ENCODE data around the gene C22orf42. TPM values are rescaled to one million over a fixed set of nuclear protein-coding genes. Genes with fewer than 3 reads are reported as not detected.

C22orf42 gene
- total and polyA plus RNA-seq, 2 donors (not counting 1 experiment from before 2014, with no cell fraction given): not detected

DNA sequence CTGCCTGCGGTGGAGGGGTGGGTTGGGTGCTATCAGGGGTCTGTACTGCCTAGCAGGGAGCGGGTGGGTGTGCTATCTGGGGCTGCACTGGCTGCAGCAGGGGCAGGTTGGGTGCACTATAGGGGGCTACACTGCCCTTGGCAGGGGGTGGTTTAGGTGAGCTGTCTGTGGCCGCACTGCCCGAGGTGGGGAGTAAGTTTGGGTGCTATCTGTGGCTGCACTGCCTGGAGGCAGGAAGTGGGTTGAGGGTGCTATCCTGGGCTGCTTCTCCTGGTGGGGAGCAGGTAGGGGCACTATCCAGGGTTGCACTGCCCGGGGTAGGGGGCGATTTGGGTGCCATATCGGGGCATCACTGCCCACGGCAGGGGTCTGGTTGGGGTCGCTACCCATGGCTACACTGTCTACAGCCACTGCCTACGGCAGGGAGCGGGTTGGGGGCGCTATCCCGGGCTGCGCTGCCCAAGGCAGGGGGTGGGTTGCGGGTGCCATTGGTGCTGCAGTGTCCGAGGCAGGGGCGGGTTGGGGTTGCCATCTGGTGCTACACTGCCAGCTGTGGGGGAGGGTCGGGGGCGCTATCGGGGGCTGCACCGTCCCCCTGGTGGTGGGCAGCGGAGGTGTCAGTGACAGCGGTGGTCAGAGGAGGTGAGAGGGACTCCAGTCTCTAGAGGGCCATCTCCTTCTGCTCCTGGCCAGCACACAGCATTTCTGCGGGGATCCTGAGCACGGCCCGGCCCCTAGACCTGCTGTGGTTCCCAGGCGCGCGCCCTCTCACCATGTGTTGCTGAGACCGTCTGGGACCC is 47.1 kb upstream of the C22orf42 start:
- POLR2A ChIA-PET: no interaction called here

More for the DNA sequence above, 47.1 kb upstream of the C22orf42 start:
- Histone ChIP-seq H3K4me2 (replicated peaks; ENCODE audit: low read depth, low read length, poor library complexity, severe bottlenecking) (no peak overlapping the region), H3K27me3 (replicated peaks in 1 of 4; ENCODE audit: control extremely low read depth in 1 of 4, control insufficient read depth in 3 of 4, insufficient read depth in 4 of 4, low read length in 3 of 4) (peaks cover 0 to 20% (median 5%) of the 10 kb centered on the region in 4 experiments), H3K36me3 (replicated peaks in 1 of 2; ENCODE audit: control extremely low read depth in 1 of 2, control insufficient read depth in 1 of 2, extremely low read depth in 1 of 2, insufficient read depth in 2 of 2, low read length in 1 of 2) (no peaks in the 10 kb centered on the region), H3K9me3 (ENCODE audit: control extremely low read depth in 1 of 3, control insufficient read depth in 2 of 3, insufficient read depth in 1 of 3, low read length in 2 of 3) (peaks cover 0 to 3% (median 0%) of the 10 kb centered on the region in 3 donors), H3K9ac (ENCODE audit: low read length) (no peak overlapping the region), H2AFZ (ENCODE audit: insufficient read depth, low read depth, low read length, poor library complexity, severe bottlenecking) (peak overlapping the region; percentile 22), H3K79me2 (ENCODE audit: control insufficient read depth, insufficient read depth, low read length) (no peaks in the 10 kb centered on the region), H4K20me1 (ENCODE audit: control insufficient read depth, insufficient read depth, low read length, poor library complexity, severe bottlenecking) (no peaks in the 10 kb centered on the region), H3K4me1 (ENCODE audit: control insufficient read depth in 2 of 2, insufficient read depth in 2 of 2, low read length in 2 of 2) (peaks cover 6 to 8% of the 10 kb centered on the region in 2 donors), H3K27ac (ENCODE audit: low read length in 2 of 2) (no peak overlapping the region), H3K4me3 (ENCODE audit: control extremely low read depth in 1 of 5, extremely low read depth in 1 of 5, insufficient read depth in 1 of 5, low read depth in 2 of 5, low read length in 4 of 5) (no peak overlapping the region)
- Mint-ChIP-seq H3K4me1 (peaks cover 4% of the 10 kb centered on the region), H3K27ac (no peak overlapping the region), H3K27me3 (peaks cover 27% of the 10 kb centered on the region), H3K9me3 (ENCODE audit: insufficient read depth) (no peaks in the 10 kb centered on the region), H3K4me3 (no peak overlapping the region)
- CTCF ChIA-PET: no interaction called here
- DNase-seq: no peak
- WGBS (ENCODE audit: insufficient coverage): 84% methylated on average over 30 of the region's 30 CpGs
- no peak for ATAC-seq (ENCODE audit: low read depth)
- intact Hi-C loops (cut with micrococcal nuclease): loop anchor here (2.0 kb wide), 2 partner anchors 103 to 267 kb away; no protein-coding TSS in a partner anchor
- no peak for TF ChIP-seq EZH2 (IDR thresholded peaks at IDR 0.05; ENCODE audit: borderline replicate concordance, insufficient read depth, low read depth, low read length, poor library complexity, severe bottlenecking)
- TF ChIP-seq, protein P1, sequence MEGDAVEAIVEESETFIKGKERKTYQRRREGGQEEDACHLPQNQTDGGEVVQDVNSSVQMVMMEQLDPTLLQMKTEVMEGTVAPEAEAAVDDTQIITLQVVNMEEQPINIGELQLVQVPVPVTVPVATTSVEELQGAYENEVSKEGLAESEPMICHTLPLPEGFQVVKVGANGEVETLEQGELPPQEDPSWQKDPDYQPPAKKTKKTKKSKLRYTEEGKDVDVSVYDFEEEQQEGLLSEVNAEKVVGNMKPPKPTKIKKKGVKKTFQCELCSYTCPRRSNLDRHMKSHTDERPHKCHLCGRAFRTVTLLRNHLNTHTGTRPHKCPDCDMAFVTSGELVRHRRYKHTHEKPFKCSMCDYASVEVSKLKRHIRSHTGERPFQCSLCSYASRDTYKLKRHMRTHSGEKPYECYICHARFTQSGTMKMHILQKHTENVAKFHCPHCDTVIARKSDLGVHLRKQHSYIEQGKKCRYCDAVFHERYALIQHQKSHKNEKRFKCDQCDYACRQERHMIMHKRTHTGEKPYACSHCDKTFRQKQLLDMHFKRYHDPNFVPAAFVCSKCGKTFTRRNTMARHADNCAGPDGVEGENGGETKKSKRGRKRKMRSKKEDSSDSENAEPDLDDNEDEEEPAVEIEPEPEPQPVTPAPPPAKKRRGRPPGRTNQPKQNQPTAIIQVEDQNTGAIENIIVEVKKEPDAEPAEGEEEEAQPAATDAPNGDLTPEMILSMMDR (IDR thresholded peaks at IDR 0.05): no peak
